Measurements from ENCODE around the gene GAD1. TPM values are rescaled to one million over a fixed set of nuclear protein-coding genes. Genes with fewer than 3 reads are reported as not detected.

GAD1 gene
- total RNA-seq, 4 donors from 2014 or later, result 0.19 to 4.2 (median 0.26) TPM; not detected in 1

DNA sequence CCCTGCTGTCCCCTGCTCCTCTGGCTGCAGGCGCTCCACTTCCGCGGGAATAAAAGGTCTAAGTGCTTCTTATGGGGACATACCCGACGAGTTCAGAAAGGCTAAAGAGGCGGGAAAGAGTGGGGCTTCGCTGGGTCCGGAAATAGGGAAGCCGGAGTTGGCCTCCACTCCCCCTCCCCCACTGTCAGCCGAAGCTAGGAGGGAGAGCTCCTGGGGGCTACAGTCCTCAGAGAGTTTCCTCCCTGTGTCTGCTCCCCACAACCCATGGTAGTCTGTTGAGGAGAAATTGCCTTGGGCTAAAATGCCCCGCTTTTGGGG lies 7.2 kb downstream of the GAD1 start:
- H3K4me1 ChIP-seq, result peaks cover 33 to 51% (median 39%) of the 10 kb centered on the region in 3 donors
- intact Hi-C loops (cut with DNase I), result no loop called here

DNA sequence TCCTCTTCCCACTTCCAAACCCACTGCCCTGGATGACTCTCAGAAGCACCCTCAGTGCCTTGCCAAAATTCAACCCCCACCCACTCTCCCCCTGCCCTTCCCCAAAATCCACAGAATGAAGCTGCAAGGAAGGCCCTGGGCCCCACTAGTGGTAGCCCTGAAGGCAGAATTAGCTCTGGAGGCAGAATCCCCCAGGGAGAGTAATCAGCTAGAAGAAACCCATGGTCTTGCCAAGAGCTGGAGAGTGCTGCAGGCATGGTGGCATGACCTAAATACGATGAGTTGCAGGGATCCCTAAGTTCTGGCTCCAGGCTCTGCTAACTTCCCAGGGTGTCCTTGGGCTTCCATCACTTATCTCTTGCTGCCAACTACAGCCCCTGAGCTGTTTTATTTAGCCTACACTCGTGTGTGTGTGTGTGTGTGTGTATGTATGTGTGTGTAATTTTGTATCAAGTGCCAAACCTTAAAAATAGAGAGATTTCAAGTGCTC lies 7.9 kb downstream of the GAD1 start:
- Histone ChIP-seq H3K9me3 (no peaks in the 10 kb centered on the region), H3K4me3 (no peak overlapping the region), H3K36me3 (no peaks in the 10 kb centered on the region), H3K27me3 (peaks cover 16 to 99% (median 31%) of the 10 kb centered on the region in 4 donors), H3K4me1 (peaks cover 33 to 44% (median 39%) of the 10 kb centered on the region in 3 donors), H3K27ac (no peak overlapping the region)
- intact Hi-C loops (cut with DNase I), result no loop called here
- TF ChIP-seq POLR2A (IDR thresholded peaks at IDR 0.05), result no peak
- TF ChIP-seq, protein P1, sequence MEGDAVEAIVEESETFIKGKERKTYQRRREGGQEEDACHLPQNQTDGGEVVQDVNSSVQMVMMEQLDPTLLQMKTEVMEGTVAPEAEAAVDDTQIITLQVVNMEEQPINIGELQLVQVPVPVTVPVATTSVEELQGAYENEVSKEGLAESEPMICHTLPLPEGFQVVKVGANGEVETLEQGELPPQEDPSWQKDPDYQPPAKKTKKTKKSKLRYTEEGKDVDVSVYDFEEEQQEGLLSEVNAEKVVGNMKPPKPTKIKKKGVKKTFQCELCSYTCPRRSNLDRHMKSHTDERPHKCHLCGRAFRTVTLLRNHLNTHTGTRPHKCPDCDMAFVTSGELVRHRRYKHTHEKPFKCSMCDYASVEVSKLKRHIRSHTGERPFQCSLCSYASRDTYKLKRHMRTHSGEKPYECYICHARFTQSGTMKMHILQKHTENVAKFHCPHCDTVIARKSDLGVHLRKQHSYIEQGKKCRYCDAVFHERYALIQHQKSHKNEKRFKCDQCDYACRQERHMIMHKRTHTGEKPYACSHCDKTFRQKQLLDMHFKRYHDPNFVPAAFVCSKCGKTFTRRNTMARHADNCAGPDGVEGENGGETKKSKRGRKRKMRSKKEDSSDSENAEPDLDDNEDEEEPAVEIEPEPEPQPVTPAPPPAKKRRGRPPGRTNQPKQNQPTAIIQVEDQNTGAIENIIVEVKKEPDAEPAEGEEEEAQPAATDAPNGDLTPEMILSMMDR (IDR thresholded peaks at IDR 0.05), result no peak
- DNase-seq, result no peak
- 48 to 69% methylated on average over 2 of the region's 2 CpGs for WGBS, 2 donors

More for the DNA sequence above, 7.2 kb downstream of the GAD1 start:
- TF ChIP-seq POLR2A (IDR thresholded peaks at IDR 0.05), result no peak
- TF ChIP-seq, protein P1 (IDR thresholded peaks at IDR 0.05), result no peak
- 50 to 100% methylated on average over 1 to 4 of the region's 11 CpGs for WGBS, 2 donors
- peaks cover 21 to 99% (median 36%) of the 10 kb centered on the region in 4 donors for H3K27me3 ChIP-seq
- no peak for DNase-seq
- H3K4me3 ChIP-seq, result peak overlapping the region in 3 of 4 donors; percentile 26 to 57 (median 41)
- H3K36me3 ChIP-seq, result no peaks in the 10 kb centered on the region
- H3K9me3 ChIP-seq, result no peaks in the 10 kb centered on the region
- no peak overlapping the region for H3K27ac ChIP-seq

DNA sequence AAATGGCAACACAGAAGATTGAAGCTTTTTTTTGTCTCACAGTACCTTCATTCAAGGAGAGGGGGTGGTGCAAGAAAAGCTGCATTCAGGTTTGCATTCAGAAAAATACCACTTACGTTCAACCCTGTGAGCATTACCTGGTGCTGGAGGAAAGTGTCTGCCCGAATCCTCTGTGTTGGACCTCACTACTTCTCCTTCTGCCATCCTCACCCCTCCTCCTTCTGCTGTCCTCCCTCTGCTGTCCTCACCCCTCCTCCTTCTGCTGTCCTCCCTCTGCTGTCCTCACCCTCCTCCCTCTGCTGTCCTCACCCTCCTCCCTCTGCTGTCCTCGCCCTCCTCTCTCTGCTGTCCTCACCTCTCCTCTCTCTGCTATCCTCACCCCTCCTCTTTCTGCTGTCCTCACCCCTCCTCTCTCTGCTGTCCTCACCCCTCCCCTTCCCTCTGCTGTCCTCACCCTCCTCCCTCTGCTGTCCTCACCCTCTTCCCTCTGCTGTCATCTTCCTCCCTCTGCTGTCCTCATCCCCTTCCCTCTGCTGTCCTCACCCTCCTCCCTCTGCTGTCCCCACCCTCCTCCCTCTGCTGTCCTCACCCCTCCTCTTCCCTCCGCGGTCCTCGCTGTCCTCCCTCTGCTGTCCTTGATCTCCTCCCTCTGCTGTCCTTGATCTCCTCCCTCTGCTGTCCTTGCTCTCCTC lies 11.3 kb downstream of the GAD1 start:
- no peak for TF ChIP-seq POLR2A (IDR thresholded peaks at IDR 0.05)
- TF ChIP-seq, protein P1 (IDR thresholded peaks at IDR 0.05), result no peak
- Histone ChIP-seq H3K9me3 (no peaks in the 10 kb centered on the region), H3K27me3 (peaks cover 4 to 75% (median 6%) of the 10 kb centered on the region in 4 donors), H3K4me1 (peaks cover 5 to 10% (median 6%) of the 10 kb centered on the region in 3 donors), H3K36me3 (no peaks in the 10 kb centered on the region), H3K27ac (no peak overlapping the region), H3K4me3 (no peak overlapping the region)
- intact Hi-C loops (cut with DNase I), result no loop called here
- no peak for DNase-seq
- 77 to 89% methylated on average over 6 of the region's 6 CpGs for WGBS, 2 donors

DNA sequence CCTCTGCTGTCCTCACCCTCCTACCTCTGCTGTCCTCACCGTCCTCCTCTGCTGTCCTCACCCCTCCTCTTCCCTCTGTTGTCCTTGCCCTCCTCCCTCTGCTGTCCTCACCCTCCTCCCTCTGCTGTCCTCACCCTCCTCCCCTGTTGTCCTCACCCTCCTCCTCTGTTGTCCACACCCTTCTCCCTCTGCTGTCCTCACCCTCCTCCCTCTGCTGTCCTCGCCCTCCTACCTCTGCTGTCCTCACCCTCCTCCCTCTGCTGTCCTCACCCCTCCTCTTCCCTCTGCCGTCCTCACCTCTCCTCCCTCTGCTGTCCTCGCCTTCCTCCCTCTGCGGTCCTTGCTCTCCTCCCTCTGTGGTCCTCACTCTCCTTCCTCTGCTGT lies 11.8 kb downstream of the GAD1 start:
- Histone ChIP-seq H3K4me1 (peaks cover under 1 to 4% (median under 1%) of the 10 kb centered on the region in 3 donors), H3K4me3 (no peak overlapping the region), H3K27me3 (peaks cover 0 to 70% (median 5%) of the 10 kb centered on the region in 4 donors), H3K9me3 (no peaks in the 10 kb centered on the region), H3K36me3 (no peaks in the 10 kb centered on the region), H3K27ac (no peak overlapping the region)
- no peak for TF ChIP-seq POLR2A (IDR thresholded peaks at IDR 0.05)
- TF ChIP-seq, protein P1 (IDR thresholded peaks at IDR 0.05), result no peak
- DNase-seq, result no peak
- intact Hi-C loops (cut with DNase I), result no loop called here
- 66 to 74% methylated on average over 5 of the region's 5 CpGs for WGBS, 2 donors

DNA sequence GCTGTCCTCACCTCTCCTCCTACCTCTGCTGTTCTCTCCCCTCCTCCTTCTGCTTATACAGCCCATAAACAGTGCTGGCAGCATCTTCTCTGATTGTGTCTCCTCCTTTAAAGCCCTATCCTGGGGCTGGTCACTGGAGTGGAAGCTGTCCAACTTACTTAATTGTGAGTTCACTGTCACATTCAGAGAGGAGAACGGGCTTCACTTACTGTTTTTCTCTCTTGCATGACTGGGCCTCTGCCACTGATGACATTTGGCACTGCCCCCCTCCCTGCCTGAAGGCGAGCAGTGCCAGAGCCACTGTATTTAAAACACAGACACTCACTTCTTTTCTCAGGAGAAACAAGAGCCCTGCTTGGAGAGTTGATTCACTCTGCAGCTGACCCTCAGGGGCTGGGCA lies 12.3 kb downstream of the GAD1 start:
- no peaks in the 10 kb centered on the region for H3K9me3 ChIP-seq
- TF ChIP-seq POLR2A (IDR thresholded peaks at IDR 0.05), result no peak
- TF ChIP-seq, protein P1 (IDR thresholded peaks at IDR 0.05), result no peak
- no peaks in the 10 kb centered on the region for H3K4me1 ChIP-seq
- H3K27ac ChIP-seq, result no peak overlapping the region
- H3K4me3 ChIP-seq, result no peak overlapping the region
- DNase-seq, result no peak
- intact Hi-C loops (cut with DNase I), result no loop called here
- H3K27me3 ChIP-seq, result peaks cover 0 to 65% (median 2%) of the 10 kb centered on the region in 4 donors
- 60 to 61% methylated on average over 2 of the region's 2 CpGs for WGBS, 2 donors
- H3K36me3 ChIP-seq, result no peaks in the 10 kb centered on the region
